NCI-H2196 treated with DMSO at 0.1 percent for 48 hours (cell line): Measurements from ENCODE around the gene POLR2M.
A peak's percentile ranks its signal among the peaks of the same experiment; 100 is the strongest.

Source experiments
- DNase-seq: peaks from one replicate; lab custom pipeline; 2025; ENCODE audit not compliant: unreplicated experiment; lab: John Stamatoyannopoulos, UW

The POLR2M gene

DNA sequence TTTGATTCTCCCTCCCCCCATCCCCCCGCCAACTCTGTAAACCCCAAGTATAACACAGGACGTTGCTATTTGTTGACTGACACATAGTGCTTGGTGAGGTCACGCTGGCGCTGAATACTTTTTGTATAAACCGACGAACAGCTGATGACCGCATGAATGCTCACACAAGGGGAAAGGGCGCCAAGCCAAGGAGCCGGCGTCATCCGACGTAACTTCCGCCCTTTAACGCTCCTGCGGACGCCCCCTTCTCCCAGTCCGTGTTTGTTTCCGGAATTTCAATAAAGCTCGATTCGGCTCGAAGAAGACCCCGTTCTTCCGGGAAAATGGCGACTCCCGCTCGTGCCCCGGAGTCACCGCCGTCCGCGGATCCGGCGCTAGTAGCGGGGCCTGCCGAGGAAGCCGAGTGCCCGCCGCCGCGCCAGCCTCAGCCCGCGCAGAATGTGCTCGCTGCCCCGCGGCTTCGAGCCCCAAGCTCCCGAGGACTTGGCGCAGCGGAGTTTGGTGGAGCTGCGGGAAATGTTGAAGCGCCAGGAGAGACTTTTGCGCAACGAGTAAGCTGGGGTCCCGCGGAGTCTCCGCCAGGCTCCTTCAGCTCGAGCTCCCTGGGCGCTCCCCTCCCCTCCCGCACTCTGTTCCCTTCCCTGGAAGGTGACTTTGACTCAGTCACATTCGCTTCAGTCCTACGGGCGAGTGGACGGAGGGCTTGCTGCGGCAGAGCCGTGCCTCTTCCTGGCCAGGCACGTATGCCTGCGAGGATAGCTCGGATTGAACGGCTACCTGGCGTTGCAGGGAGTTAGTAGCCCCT is at the start of gene POLR2M:
POLR2M (plus strand) TSS at position 310 of the 805 bp plus-strand sequence; CDS start at position 439, 129 bp downstream.
- peak; percentile 68 for DNase-seq

DNA sequence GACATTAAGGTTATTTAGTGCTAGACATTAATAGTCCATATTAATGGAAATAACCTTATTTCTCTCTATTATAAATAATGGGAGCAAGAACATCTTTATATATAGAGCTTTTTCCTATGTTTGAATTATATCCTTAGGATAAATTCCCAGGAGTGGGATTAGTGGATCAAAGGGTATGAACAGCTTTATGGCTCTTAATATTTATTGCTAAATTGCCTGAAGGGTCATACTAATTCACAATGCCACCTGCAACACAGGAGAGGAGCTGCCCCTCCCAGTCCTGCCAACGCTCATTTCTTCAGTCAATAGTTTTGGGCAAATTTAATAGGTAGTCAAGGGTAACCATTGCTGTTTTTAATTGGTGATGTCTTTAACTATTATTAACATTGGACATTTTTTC is 48.9 kb upstream of the POLR2M start:
- no peak for DNase-seq

- no peak for DNase-seq
These were observed 44.3 kb upstream of the POLR2M start for GRCh38 chr15:57662091-57662744.

- no peak for DNase-seq
These were observed 43.7 kb upstream of the POLR2M start for GRCh38 chr15:57662802-57663201.

DNA sequence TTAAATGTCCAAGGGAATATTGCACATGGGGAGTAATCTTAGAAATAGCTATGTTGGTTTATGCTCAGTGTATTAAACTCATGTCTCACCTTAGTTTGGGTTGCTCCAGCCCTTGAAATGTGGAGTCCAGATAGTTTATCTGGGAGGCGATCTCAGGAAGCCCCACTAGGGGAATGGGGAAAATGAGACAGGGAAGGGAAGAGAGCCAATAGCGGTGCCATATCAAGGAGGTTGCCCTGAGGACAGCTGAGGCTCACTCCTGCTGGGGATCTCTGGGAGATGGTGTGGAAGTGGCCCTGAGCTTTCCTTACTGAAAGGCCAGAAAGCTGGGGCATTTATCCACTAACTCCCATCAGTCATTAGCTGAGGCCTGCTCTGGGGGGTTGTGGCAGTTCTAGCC is 43.3 kb upstream of the POLR2M start:
- no peak for DNase-seq

- no peak for DNase-seq
These were observed 41.3 kb upstream of the POLR2M start for GRCh38 chr15:57665194-57665593.

DNA sequence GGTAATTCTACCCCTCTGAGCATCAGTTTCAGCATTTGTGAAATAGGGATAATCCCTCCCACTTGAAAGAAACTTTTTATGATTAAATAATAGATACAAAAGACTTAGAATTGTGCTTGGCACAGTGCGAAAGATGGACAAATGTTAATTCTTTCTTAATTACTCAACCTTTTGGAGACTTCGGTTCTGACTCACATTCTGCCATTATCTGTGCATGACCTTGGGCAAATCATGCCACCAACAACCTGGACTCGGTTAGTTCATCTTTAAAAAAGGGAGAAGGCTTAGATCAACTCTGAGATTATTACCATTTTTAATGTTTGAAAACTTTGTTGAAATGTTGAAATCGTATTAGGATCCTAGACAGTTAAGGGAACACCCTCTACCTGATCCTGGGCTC is 40.6 kb upstream of the POLR2M start:
- DNase-seq = no peak

GRCh38 chr15:57667171-57667849 is 39.2 kb upstream of the POLR2M start:
- DNase-seq = no peak

GRCh38 chr15:57668016-57668415 is 38.5 kb upstream of the POLR2M start:
- no peak for DNase-seq

DNA sequence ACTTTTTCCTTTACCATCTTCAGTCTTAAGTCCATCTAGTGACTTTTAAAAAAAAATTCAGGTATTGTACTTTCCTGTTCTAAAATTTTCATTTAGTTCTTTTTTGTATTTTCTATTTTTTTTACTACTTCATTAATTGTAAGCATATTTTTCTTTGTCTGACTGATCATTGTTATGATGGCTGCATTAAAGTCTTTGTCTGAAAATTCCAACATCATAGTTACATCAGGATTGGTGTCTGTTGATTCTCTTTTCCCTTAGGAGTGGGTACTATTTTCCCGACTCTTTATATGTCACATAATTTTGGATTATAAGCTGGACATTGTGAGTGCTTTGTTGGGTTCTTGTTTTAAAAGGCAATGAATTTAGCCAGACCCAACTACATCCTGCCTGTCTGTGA is 34.9 kb upstream of the POLR2M start:
- DNase-seq = no peak

DNA sequence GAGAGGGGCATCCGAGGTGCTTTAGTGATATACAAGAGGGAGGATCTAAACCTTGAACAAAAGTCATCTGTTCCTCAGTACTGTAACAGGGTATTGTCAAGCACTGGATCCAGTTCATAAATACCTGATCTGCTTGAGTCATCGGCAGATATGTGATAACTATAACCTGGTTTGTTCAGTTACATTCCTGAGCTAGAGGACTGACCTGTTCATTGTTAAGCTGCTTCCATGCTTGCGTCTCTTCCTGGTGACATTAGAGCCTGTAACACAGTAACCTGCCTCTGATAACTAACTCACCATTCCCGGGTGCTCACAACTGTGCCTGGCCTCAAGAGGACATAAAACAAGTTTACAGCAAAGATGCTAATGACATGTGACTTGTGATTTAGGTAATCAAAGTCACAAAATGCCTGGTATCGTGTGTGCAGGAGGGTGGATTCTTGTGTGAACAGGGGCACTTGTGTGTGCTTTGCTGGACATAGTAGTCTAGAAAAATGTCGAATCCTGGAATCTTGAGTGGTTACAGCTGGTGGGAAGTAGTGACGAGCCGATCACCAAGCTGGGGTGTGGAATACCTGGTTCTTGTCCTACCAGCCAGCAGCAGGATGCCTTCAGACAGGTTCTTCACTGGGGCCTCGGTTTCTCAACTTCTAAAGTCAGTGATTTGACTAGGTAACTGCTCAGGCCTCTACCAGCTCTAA is 30.9 kb upstream of the POLR2M start:
- DNase-seq = no peak

DNA sequence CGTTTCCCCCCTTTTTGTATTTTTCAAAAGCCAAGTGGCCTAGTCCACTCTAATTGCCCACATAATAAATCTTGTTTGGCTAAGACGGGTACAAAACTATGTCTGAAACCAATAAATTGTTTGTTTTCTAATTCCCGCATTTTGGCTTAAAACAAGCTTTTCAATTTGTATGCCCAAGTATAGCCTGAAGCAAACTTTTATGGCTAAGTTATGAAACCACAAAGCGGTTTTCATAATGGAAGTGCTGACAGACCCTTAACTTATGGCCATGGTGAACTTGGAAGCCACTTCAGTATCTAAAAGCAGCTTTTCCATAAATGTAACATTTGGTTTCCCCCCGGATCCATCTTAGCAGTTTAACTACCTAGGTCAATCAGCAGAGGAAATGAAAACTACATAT is 29.9 kb upstream of the POLR2M start:
- DNase-seq = no peak

DNA sequence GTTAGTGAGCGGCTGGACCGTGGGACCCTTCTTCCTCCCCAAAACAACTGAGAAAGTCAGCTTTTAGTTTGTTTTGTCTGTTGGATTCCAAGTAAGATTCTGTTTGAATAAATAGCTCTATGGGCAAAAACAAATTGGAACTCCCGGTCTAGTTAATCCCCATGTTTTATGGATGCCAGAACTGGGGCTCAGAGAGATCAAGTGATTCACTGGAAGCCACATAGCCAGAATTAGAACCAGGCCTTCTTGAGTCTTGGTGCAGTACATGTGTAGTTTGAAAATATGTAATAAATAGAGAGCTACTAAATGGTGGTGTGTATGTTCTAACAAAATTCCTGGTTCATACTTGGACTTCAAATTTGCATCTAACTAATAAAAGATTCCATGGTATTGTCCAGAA is 29.3 kb upstream of the POLR2M start:
- no peak for DNase-seq

DNA sequence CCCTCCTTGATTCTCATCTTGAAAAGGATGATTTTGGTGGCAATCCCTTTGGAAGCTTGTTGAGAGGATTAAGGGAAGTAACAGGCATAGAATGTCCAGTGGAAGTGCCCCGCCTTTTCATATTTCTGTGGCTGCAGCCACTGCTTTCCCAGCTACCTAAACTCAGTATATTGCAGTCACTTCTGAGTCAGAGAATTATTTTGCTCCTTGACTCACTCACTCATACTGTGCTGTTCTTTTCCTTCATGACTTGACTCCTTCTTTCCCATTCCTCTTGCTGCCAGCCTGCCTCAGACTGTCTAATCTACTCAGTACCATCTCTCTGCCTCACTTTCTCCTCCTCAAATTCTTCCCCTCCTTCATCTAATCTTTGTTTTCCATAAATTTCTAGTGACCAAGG is 26.5 kb upstream of the POLR2M start:
- no peak for DNase-seq

DNA sequence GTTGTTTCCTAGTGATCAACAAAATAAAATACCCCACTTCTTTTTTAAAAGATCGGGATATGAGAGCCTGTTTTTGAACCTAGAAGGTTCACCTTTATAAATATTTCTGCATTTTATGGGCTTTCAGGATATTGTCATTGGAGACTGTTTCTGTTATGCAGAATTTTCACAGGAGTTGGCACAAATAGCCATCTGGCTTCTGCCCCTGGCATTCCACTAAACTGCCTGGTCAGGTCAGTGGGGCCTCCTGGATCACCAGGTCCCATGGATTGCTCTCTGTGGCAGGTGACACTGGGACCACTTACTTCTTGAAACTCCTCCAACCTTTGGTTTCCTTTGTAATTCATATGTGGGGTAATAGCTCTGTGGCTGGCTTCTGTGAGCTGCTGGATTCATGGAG is 25.5 kb upstream of the POLR2M start:
- DNase-seq = no peak

DNA sequence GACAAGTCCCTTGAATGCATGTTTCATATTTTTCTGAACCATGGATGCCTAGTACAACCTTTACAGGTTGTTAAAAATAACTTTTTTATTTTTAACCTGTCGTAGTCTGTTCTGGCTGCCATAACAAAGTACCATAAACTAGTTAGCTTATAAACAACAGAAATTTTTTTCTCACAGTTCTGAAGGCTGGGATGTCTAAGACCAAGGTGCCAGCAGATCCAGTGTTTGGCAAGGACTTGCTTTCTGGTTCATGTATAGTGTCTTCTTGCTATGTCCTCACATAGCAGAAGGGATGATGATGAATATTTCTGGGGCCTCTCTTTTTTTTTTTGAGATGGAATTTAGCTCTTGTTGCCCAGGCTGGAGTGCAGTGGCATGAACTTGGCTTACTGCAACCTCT is 23.0 kb upstream of the POLR2M start:
- no peak for DNase-seq

DNA sequence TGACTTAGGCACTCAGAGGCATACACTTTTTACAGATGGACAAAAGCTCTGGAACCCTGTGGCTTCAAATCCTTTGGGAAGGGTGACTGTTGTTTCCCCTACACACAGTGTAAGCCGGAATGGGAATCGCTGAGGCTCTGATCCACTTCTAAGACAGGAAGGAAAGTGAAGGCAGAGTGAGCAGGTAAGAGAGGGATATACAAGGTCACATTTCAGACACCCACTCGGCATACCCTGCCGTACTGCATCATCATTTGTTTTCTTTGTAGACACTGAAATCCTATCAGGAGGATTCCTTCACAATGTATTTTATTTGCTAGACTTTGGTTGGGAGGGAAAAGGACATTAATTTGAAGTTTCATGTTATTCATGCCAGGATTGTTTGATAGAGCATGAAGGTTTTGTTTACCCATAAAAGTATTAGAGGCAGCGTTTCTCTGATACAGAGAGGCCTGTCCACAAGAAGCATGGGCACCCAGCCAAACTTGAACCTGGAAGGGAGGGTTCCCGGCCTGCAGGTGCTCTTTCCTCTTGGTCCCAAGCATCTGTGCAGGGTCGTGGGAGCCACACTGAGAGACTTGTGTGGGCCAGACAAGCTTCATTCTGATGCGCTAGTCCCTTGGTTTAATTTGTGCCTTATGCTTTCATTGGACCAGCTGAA is 21.9 kb upstream of the POLR2M start:
- DNase-seq = peak; percentile 5

GRCh38 chr15:57685306-57686095 is 21.0 kb upstream of the POLR2M start:
- no peak for DNase-seq

GRCh38 chr15:57686657-57687056 is 19.9 kb upstream of the POLR2M start:
- no peak for DNase-seq

- DNase-seq = no peak
These were observed 16.1 kb upstream of the POLR2M start for GRCh38 chr15:57690341-57690966.
